Smooth muscle cell (in vitro differentiated cells): ENCODE results near the gene NRTN. TPM values are rescaled to one million over a fixed set of nuclear protein-coding genes. Genes with fewer than 3 reads are reported as not detected.
"Not testable (repeated sequence)": the region's sequence is repeated elsewhere in the genome, so short reads cannot be mapped to it uniquely, and the experiment has no call there.

Experiments used
- DNase-seq: peaks from one replicate; lab custom pipeline; 2025; ENCODE audit not compliant: unreplicated experiment; lab: John Stamatoyannopoulos, UW
- H2AFZ ChIP-seq: fragments of 200-600 bp; sonication (generic); 2 replicates; pipeline ENCODE4 v1.6.0; 2016; ENCODE audit warnings: antibody characterized with exemption, low read depth, mild to moderate bottlenecking
- H3F3A ChIP-seq: fragments of 200-600 bp; sonication (generic); 2 replicates; pipeline ENCODE4 v1.6.0; 2017; ENCODE audit warnings: antibody characterized with exemption, low read depth
- H3K27ac ChIP-seq: fragments of 200-600 bp; sonication (generic); 2 replicates; pipeline ENCODE4 v1.5.1; 2016; ENCODE audit warnings: low read depth, mild to moderate bottlenecking
- H3K27me3 ChIP-seq: fragments of 200-600 bp; sonication (generic); 2 replicates; pipeline ENCODE4 v1.6.1; 2016; ENCODE audit warnings: low read depth, mild to moderate bottlenecking
- H3K36me3 ChIP-seq: fragments of 200-600 bp; sonication (generic); 2 replicates; pipeline ENCODE4 v1.5.1; 2016; ENCODE audit warnings: low read depth
- H3K4me1 ChIP-seq: fragments of 200-600 bp; sonication (generic); 2 replicates; pipeline ENCODE4 v1.5.1; 2016; ENCODE audit warnings: low read depth
- H3K4me2 ChIP-seq: fragments of 200-600 bp; sonication (generic); 2 replicates; pipeline ENCODE4 v1.6.0; 2016; ENCODE audit warnings: mild to moderate bottlenecking
- H3K4me3 ChIP-seq: fragments of 200-600 bp; sonication (generic); 2 replicates; pipeline ENCODE4 v1.5.1; 2016; ENCODE audit warnings: mild to moderate bottlenecking
- H3K79me2 ChIP-seq: fragments of 200-600 bp; sonication (generic); 2 replicates; pipeline ENCODE4 v1.6.0; 2016; ENCODE audit warnings: low read depth, mild to moderate bottlenecking
- H3K9ac ChIP-seq: fragments of 200-600 bp; sonication (generic); 2 replicates; pipeline ENCODE4 v1.6.0; 2016; ENCODE audit warnings: low read depth
- H3K9me3 ChIP-seq: fragments of 200-600 bp; sonication (generic); replicated peaks from 2 replicates; pipeline ENCODE4 v1.5.1; 2016; ENCODE audit warnings: low read depth
- H4K20me1 ChIP-seq: fragments of 200-600 bp; sonication (generic); 2 replicates; pipeline ENCODE4 v1.6.0; 2016; ENCODE audit warnings: low read depth
- WGBS: methylation state at CpG from one replicate; pipeline ENCODE4 v1.1.7; 2016; ENCODE audit warnings: low lambda C conversion rate; 5-methylcytosine and 5-hydroxymethylcytosine counted together
- polyA plus RNA-seq: library from polyadenylated mRNA; unstranded; fragments of >200 nt; fragmentation: Nextera tagmentation; extraction: Ambion mirVana; gene quantifications from 2 replicates; pipeline ENCODE4 v1.2.1, GENCODE V29; 2016
- total RNA-seq: library from RNA; depleted of rRNA; stranded (reverse); fragments of >200 nt; gene quantifications from 2 replicates; pipeline ENCODE4 v1.2.3, GENCODE V29; 2014
- TF ChIP-seq, protein P1 (sequence below): fragments of 200-600 bp; sonication (generic); IDR thresholded peaks from 2 replicates; pipeline ENCODE4 v1.5.1; 2017; ENCODE audit warnings: borderline replicate concordance, mild to moderate bottlenecking, antibody characterized with exemption; ENCODE audit not compliant: insufficient read depth, poor library complexity, severe bottlenecking

NRTN gene
- total and polyA plus RNA-seq, 2 experiments from 2014 or later, result 2.2 to 5.4 TPM

DNA sequence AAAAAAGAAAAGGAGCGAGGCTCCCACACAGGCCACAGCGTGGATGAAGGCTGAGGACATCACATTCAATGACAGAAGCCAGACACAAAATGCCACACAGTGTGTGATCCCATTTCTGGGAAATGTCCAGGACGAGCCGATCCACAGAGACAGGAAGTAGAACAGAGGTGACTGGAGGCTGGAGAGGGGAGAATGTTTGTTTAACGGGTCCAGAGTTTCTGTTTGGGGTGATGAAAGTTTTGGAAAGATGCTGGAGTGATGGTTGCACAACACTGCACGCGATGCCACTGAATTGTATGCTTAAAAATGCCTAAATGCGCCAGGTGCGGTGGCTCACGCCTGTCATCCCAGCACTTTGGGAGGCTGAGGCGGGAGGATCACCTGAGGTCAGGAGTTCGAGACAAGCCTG lies 66.1 kb downstream of the NRTN start:
- no peak overlapping the region for H3K9ac ChIP-seq
- no peaks in the 10 kb centered on the region for H3K36me3 ChIP-seq
- H3K79me2 ChIP-seq, result no peaks in the 10 kb centered on the region
- no peak for DNase-seq
- no peaks in the 10 kb centered on the region for H3K27me3 ChIP-seq
- no peak overlapping the region for H3K4me2 ChIP-seq
- no peaks in the 10 kb centered on the region for H3K9me3 ChIP-seq
- H3F3A ChIP-seq, result no peaks in the 10 kb centered on the region
- H4K20me1 ChIP-seq, result no peaks in the 10 kb centered on the region
- H2AFZ ChIP-seq, result no peak overlapping the region
- TF ChIP-seq, protein P1, sequence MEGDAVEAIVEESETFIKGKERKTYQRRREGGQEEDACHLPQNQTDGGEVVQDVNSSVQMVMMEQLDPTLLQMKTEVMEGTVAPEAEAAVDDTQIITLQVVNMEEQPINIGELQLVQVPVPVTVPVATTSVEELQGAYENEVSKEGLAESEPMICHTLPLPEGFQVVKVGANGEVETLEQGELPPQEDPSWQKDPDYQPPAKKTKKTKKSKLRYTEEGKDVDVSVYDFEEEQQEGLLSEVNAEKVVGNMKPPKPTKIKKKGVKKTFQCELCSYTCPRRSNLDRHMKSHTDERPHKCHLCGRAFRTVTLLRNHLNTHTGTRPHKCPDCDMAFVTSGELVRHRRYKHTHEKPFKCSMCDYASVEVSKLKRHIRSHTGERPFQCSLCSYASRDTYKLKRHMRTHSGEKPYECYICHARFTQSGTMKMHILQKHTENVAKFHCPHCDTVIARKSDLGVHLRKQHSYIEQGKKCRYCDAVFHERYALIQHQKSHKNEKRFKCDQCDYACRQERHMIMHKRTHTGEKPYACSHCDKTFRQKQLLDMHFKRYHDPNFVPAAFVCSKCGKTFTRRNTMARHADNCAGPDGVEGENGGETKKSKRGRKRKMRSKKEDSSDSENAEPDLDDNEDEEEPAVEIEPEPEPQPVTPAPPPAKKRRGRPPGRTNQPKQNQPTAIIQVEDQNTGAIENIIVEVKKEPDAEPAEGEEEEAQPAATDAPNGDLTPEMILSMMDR, result no peak
- no peaks in the 10 kb centered on the region for H3K4me1 ChIP-seq
- WGBS, result 58% methylated on average over 12 of the region's 12 CpGs
- no peak overlapping the region for H3K4me3 ChIP-seq
- H3K27ac ChIP-seq, result no peak overlapping the region

DNA sequence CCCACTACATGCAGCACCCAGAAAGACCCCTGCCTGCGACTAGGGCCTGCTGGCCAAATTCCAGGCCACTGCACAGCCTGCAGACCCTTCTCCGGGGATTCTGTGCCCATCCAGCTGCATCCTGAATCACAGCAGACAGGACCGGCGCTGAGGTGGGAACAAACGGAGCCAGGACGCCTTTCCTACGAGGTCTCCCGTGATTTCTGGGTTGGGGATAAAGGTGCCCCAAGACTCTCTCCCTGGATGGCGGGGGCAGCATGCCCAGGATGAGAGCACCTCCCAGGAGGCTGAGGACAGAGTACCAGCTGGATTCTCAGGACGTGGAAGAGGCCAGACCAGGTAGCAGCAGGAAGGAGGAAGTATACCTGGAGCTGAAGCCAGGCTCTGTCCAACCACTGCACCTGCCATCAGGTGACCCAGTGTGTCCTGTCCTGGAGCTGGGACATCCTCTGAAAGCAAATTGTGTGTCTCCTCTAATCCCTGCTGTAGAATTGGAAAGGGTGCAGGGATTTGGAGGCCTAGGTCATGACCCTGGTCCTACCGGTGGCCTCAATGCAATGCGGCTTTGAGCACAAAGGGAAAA lies 68.8 kb downstream of the NRTN start:
- no peak overlapping the region for H3K27ac ChIP-seq
- no peak for DNase-seq
- H3K4me1 ChIP-seq, result no peaks in the 10 kb centered on the region
- H2AFZ ChIP-seq, result no peak overlapping the region
- H4K20me1 ChIP-seq, result no peaks in the 10 kb centered on the region
- H3K9ac ChIP-seq, result no peak overlapping the region
- H3K4me3 ChIP-seq, result no peak overlapping the region
- H3K27me3 ChIP-seq, result no peaks in the 10 kb centered on the region
- no peaks in the 10 kb centered on the region for H3K9me3 ChIP-seq
- no peak overlapping the region for H3K4me2 ChIP-seq
- H3K79me2 ChIP-seq, result no peaks in the 10 kb centered on the region
- no peaks in the 10 kb centered on the region for H3F3A ChIP-seq
- TF ChIP-seq, protein P1, result no peak
- 96% methylated on average over 12 of the region's 12 CpGs for WGBS
- no peaks in the 10 kb centered on the region for H3K36me3 ChIP-seq

DNA sequence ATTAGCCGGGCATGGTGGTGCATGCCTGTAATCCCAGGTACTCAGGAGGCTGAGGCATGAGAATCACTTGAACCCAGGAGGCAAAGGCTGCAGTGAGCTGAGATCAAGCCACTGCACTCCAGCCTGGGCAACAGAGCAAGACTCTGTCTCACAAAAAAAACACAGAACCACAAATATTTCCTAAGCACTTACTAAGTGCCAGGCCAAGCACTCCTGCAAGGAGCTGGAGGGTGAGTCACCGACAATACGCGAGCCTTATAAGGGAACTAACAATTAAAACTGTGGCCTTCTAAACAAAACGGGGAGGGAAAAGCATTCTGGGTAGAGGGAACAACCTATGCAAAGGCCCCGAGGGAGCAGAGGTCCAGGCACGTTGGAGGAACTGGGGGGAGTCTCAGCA lies 69.6 kb downstream of the NRTN start:
- H2AFZ ChIP-seq, H3K27me3 ChIP-seq, H3K27ac ChIP-seq, H4K20me1 ChIP-seq, H3K9ac ChIP-seq, H3K79me2 ChIP-seq, H3F3A ChIP-seq, H3K4me1 ChIP-seq, H3K9me3 ChIP-seq, H3K4me2 ChIP-seq, H3K4me3 ChIP-seq, H3K36me3 ChIP-seq, DNase-seq: not testable (repeated sequence)
- 64% methylated on average over 7 of the region's 7 CpGs for WGBS

- no peak overlapping the region for H3K27ac ChIP-seq
- peaks cover 10% of the 10 kb centered on the region for H3K4me1 ChIP-seq
- H3K27me3 ChIP-seq, result no peaks in the 10 kb centered on the region
- no peak overlapping the region for H2AFZ ChIP-seq
- H3K36me3 ChIP-seq, result no peaks in the 10 kb centered on the region
- no peaks in the 10 kb centered on the region for H3K9me3 ChIP-seq
- no peak overlapping the region for H3K4me2 ChIP-seq
- no peaks in the 10 kb centered on the region for H3F3A ChIP-seq
- TF ChIP-seq, protein P1, result no peak
- WGBS, result 90% methylated on average over 8 of the region's 8 CpGs
- no peak overlapping the region for H3K4me3 ChIP-seq
- no peak overlapping the region for H3K9ac ChIP-seq
- H3K79me2 ChIP-seq, result no peaks in the 10 kb centered on the region
- H4K20me1 ChIP-seq, result no peaks in the 10 kb centered on the region
- DNase-seq, result no peak
Measured at GRCh38 chr19:5877427-5877826, 72.6 kb downstream of the NRTN start.
